Chondrocyte (in vitro differentiated cells): ENCODE results near the gene ASB18. TPM values are rescaled to one million over a fixed set of nuclear protein-coding genes. Genes with fewer than 3 reads are reported as not detected.

Source experiments
- DNase-seq: peaks from one replicate; pipeline ENCODE4 v3.0.0; 2021; ENCODE audit warnings: mixed read lengths, low spot score
- H3K27ac Mint-ChIP-seq: one replicate; pipeline ENCODE4 v1.8.0; 2021; ENCODE audit warnings: mild to moderate bottlenecking, moderate library complexity, mixed read lengths; ENCODE audit not compliant: unreplicated experiment
- H3K27me3 Mint-ChIP-seq: 2 replicates; pipeline ENCODE4 v1.8.0; 2021; ENCODE audit warnings: low read depth, mixed read lengths
- H3K36me3 Mint-ChIP-seq: 2 replicates; pipeline ENCODE4 v1.8.0; 2021; ENCODE audit warnings: low read depth, mixed read lengths
- H3K4me1 Mint-ChIP-seq: 2 replicates; pipeline ENCODE4 v1.8.0; 2021; ENCODE audit warnings: low read depth, mild to moderate bottlenecking, mixed read lengths
- H3K4me3 Mint-ChIP-seq: one replicate; pipeline ENCODE4 v1.8.0; 2021; ENCODE audit warnings: mild to moderate bottlenecking, moderate library complexity, mixed read lengths; ENCODE audit not compliant: unreplicated experiment
- H3K9me3 Mint-ChIP-seq: 2 replicates; pipeline ENCODE4 v1.8.0; 2021; ENCODE audit warnings: low read depth, mixed read lengths
- total RNA-seq: library from RNA; stranded (reverse); gene quantifications from 3 replicates; pipeline ENCODE4 v1.2.1, GENCODE V29; 2021
- TF ChIP-seq, protein P1 (sequence below): fragments of 200-600 bp; sonication (generic); IDR thresholded peaks from 2 replicates; pipeline ENCODE4 v1.5.0; 2021; ENCODE audit warnings: antibody characterized with exemption, mild to moderate bottlenecking, moderate library complexity

The ASB18 gene
- total RNA-seq, 1 donor from 2014 or later, result not detected

DNA sequence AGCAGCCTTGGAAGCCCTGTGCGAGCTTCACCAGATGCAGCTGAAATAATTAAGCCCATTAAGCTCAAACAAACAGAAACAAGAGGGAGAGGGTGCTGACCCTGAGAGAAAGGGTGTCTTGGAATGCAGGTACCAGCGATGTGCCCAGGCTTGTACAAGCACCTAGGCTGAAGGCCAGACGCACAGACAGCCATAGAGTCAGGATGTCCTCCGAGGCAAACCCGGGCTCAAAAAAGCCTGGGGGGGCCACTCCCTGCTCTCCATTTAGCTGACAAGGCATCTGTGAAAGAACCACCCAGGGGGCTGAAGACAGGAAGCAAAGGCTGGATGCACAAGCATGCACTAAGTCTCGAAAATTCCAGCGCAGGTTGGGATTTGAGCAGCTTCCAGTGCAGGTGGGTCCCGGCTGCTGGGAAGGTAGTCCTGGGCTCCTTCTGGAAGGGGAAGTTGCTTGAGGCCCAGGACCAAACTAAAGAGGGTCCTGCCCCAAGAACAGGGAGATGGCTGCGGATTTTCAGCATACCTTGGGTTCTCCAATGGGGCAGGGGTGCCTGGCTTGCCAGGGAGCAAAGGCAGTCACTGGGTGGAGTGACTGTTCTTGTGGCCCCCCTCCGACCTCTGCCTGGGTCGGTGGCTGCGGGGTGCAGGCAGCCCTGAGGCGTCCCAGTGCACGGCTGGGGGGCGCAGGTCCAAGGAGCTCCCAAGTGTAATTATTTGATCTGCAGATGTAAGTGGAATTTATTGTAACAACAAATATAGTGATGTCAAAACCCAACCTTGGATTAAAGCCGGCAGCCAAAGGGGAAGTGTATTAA is 102.0 kb downstream of the ASB18 start:
- DNase-seq, result no peak
- H3K4me1 Mint-ChIP-seq, result peaks cover 29% of the 10 kb centered on the region
- no peak overlapping the region for H3K27ac Mint-ChIP-seq
- no peaks in the 10 kb centered on the region for H3K36me3 Mint-ChIP-seq
- H3K4me3 Mint-ChIP-seq, result no peak overlapping the region
- H3K27me3 Mint-ChIP-seq, result no peaks in the 10 kb centered on the region
- TF ChIP-seq, protein P1, sequence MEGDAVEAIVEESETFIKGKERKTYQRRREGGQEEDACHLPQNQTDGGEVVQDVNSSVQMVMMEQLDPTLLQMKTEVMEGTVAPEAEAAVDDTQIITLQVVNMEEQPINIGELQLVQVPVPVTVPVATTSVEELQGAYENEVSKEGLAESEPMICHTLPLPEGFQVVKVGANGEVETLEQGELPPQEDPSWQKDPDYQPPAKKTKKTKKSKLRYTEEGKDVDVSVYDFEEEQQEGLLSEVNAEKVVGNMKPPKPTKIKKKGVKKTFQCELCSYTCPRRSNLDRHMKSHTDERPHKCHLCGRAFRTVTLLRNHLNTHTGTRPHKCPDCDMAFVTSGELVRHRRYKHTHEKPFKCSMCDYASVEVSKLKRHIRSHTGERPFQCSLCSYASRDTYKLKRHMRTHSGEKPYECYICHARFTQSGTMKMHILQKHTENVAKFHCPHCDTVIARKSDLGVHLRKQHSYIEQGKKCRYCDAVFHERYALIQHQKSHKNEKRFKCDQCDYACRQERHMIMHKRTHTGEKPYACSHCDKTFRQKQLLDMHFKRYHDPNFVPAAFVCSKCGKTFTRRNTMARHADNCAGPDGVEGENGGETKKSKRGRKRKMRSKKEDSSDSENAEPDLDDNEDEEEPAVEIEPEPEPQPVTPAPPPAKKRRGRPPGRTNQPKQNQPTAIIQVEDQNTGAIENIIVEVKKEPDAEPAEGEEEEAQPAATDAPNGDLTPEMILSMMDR, result no peak
- no peaks in the 10 kb centered on the region for H3K9me3 Mint-ChIP-seq

GRCh38 chr2:236161531-236161930 is 102.7 kb downstream of the ASB18 start:
- H3K4me3 Mint-ChIP-seq, result no peak overlapping the region
- TF ChIP-seq, protein P1, result no peak
- peaks cover 24% of the 10 kb centered on the region for H3K4me1 Mint-ChIP-seq
- no peak for DNase-seq
- H3K27me3 Mint-ChIP-seq, result no peaks in the 10 kb centered on the region
- no peak overlapping the region for H3K27ac Mint-ChIP-seq
- no peaks in the 10 kb centered on the region for H3K9me3 Mint-ChIP-seq
- no peaks in the 10 kb centered on the region for H3K36me3 Mint-ChIP-seq

DNA sequence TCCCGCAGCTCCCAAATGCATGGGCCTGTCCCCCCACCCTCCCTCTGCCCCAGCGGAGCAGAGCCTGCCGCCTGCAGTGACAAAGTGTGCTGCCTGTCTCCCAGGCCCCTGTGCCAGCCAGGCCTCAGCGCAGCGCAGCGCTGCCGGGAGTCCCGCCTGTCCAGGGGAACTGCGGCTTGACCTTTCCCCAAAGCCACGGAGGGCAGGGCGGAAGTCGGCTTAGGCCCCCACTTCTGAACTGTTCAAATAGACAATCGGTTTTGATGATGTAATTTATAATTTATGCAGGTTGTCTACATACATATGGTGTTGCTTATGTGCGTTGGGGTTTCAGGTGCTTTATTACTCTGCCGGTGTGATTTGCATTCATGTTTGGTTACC is 103.1 kb downstream of the ASB18 start:
- TF ChIP-seq, protein P1, result no peak
- DNase-seq, result no peak
- no peak overlapping the region for H3K27ac Mint-ChIP-seq
- no peaks in the 10 kb centered on the region for H3K36me3 Mint-ChIP-seq
- no peaks in the 10 kb centered on the region for H3K27me3 Mint-ChIP-seq
- no peaks in the 10 kb centered on the region for H3K9me3 Mint-ChIP-seq
- H3K4me3 Mint-ChIP-seq, result no peak overlapping the region
- peaks cover 19% of the 10 kb centered on the region for H3K4me1 Mint-ChIP-seq

DNA sequence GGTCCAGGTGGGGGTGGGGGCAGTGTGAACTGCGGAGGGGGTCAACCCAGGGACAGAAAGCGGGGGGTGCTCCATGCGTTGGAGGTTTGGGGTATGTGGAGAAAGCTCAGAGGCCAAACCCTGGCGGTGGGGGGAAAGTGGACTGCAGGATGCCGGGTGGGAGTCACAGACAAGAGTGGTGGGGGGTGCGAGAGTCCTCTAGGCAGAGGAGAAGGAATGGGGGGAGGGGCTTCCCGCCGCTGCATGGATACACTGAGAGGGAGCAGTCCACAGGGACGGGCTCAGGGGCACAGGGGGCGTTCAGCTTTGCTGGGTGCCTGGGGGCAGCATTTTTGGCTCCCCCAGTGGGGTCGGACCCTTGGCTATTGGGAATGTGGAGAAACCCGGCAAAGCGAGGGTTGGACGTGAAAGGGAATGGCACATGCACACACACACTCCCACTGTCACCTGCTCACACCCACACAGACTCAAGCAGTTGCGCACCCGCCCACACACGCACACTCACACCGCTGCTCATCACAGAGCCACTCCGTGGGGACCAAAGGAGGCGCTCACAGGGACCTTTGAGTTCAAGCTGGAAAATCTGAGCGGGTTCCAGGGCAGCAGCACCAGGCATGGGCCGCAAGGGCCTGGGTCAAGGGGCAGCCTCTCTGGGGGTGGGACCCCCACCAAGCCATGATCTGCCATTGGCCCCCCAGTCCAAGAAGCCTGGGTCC is 103.7 kb downstream of the ASB18 start:
- DNase-seq, result no peak
- Mint-ChIP-seq H3K27ac (no peak overlapping the region), H3K27me3 (no peaks in the 10 kb centered on the region), H3K4me3 (no peak overlapping the region), H3K9me3 (no peaks in the 10 kb centered on the region), H3K4me1 (peaks cover 14% of the 10 kb centered on the region), H3K36me3 (no peaks in the 10 kb centered on the region)
- TF ChIP-seq, protein P1, result no peak

- no peaks in the 10 kb centered on the region for H3K9me3 Mint-ChIP-seq
- H3K4me3 Mint-ChIP-seq, result no peak overlapping the region
- TF ChIP-seq, protein P1, result no peak
- no peaks in the 10 kb centered on the region for H3K27me3 Mint-ChIP-seq
- no peak for DNase-seq
- H3K36me3 Mint-ChIP-seq, result no peaks in the 10 kb centered on the region
- peaks cover 6% of the 10 kb centered on the region for H3K4me1 Mint-ChIP-seq
- H3K27ac Mint-ChIP-seq, result no peak overlapping the region
Observed at GRCh38 chr2:236159778-236160170, 104.4 kb downstream of the ASB18 start.
